CD14-positive monocyte (primary cell): ENCODE results near the gene FKBP15. TPM values are rescaled to one million over a fixed set of nuclear protein-coding genes. Genes with fewer than 3 reads are reported as not detected.
A peak's percentile ranks its signal among the peaks of the same experiment; 100 is the strongest.

ENCODE experiments used
- DNase-seq, 3 donors: peaks; one replicate each; pipeline ENCODE4 v3.0.0-alpha.2; 2011 to 2022
- H2AFZ ChIP-seq: 2 replicates; pipeline ENCODE4 v1.6.0; 2012; ENCODE audit warnings: mild to moderate bottlenecking, low read depth, low read length, inconsistent platforms; ENCODE audit not compliant: insufficient read depth, poor library complexity, severe bottlenecking
- H3K27ac ChIP-seq, 2 donors: 1 replicate in 1 of 2; 2 replicates in 1 of 2; pipeline ENCODE4 v1.5.1; 2012 to 2013; ENCODE audit warnings: low read length in 2 of 2, control low read depth in 1 of 2, inconsistent platforms in 1 of 2, low read depth in 1 of 2, mild to moderate bottlenecking in 1 of 2
- H3K27me3 ChIP-seq, 2 donors: one replicate each; pipeline versions ENCODE4 v1.6.0 to v1.6.1; 2011 to 2013; ENCODE audit warnings: low read length in 2 of 2; ENCODE audit not compliant: control insufficient read depth in 2 of 2, insufficient read depth in 2 of 2
- H3K36me3 ChIP-seq, 2 donors: replicated peaks in 1 of 2; 1 replicate in 1 of 2; 2 replicates in 1 of 2; pipeline versions ENCODE4 v1.5.1 to v1.6.1; 2012 to 2013; ENCODE audit warnings: low read length in 2 of 2, control low read depth in 1 of 2, inconsistent platforms in 1 of 2, mild to moderate bottlenecking in 1 of 2; ENCODE audit not compliant: insufficient read depth in 2 of 2, control insufficient read depth in 1 of 2
- H3K4me1 ChIP-seq, 2 donors: 1 replicate in 1 of 2; 2 replicates in 1 of 2; pipeline versions ENCODE4 v1.5.1 to v1.6.1; 2012 to 2013; ENCODE audit warnings: low read length in 2 of 2, control low read depth in 1 of 2, inconsistent platforms in 1 of 2, mild to moderate bottlenecking in 1 of 2, moderate library complexity in 1 of 2; ENCODE audit not compliant: insufficient read depth in 2 of 2, control insufficient read depth in 1 of 2
- H3K4me2 ChIP-seq: replicated peaks from 2 replicates; pipeline ENCODE3; 2012; ENCODE audit warnings: low read length, moderate library complexity, mild to moderate bottlenecking; ENCODE audit not compliant: poor library complexity, severe bottlenecking; ENCODE audit errors: extremely low read depth
- H3K4me3 ChIP-seq, 3 experiments: fragments of 200-600 bp in 1 of 3; sonication (generic) in 1 of 3; replicated peaks in 1 of 3; 1 replicate in 2 of 3; 2 replicates in 1 of 3; pipeline ENCODE4 v1.5.1; 2011 to 2013; ENCODE audit warnings: low read length in 3 of 3, mild to moderate bottlenecking in 3 of 3, control low read depth in 2 of 3, low read depth in 2 of 3, inconsistent platforms in 1 of 3, moderate library complexity in 1 of 3
- H3K79me2 ChIP-seq: 2 replicates; pipeline ENCODE4 v1.6.0; 2012; ENCODE audit warnings: mild to moderate bottlenecking, control low read depth, inconsistent platforms, low read length, moderate library complexity; ENCODE audit not compliant: insufficient read depth
- H3K9ac ChIP-seq: 2 replicates; pipeline ENCODE4 v1.6.0; 2017; ENCODE audit warnings: low read length, mild to moderate bottlenecking; ENCODE audit not compliant: insufficient read depth, poor library complexity, severe bottlenecking
- H3K9me3 ChIP-seq, 2 donors: replicated peaks in 1 of 2; 1 replicate in 1 of 2; 2 replicates in 1 of 2; pipeline versions ENCODE4 v1.5.1 to v1.6.1; 2012 to 2013; ENCODE audit warnings: low read length in 2 of 2, control low read depth in 1 of 2; ENCODE audit not compliant: control insufficient read depth in 1 of 2, insufficient read depth in 1 of 2
- H4K20me1 ChIP-seq: 2 replicates; pipeline ENCODE4 v1.6.0; 2012; ENCODE audit warnings: mild to moderate bottlenecking, low read length, control low read depth, moderate library complexity; ENCODE audit not compliant: insufficient read depth
- H3K27ac Mint-ChIP-seq, 7 donors: one replicate each; pipeline ENCODE4 v1.8.0; 2020; ENCODE audit warnings: mild to moderate bottlenecking in 7 of 7, mixed read lengths in 7 of 7, moderate library complexity in 6 of 7, inconsistent platforms in 2 of 7
- H3K27me3 Mint-ChIP-seq, 3 donors: one replicate each; pipeline ENCODE4 v1.8.0; 2021 to 2022; ENCODE audit warnings: low read depth in 3 of 3, mild to moderate bottlenecking in 3 of 3, mixed read lengths in 3 of 3, moderate library complexity in 3 of 3, inconsistent platforms in 1 of 3
- H3K36me3 Mint-ChIP-seq, 2 donors: one replicate each; pipeline ENCODE4 v1.8.0; 2020; ENCODE audit warnings: mixed read lengths in 2 of 2, inconsistent platforms in 1 of 2, mild to moderate bottlenecking in 1 of 2
- H3K4me1 Mint-ChIP-seq: one replicate; pipeline ENCODE4 v1.8.0; 2020; ENCODE audit warnings: mild to moderate bottlenecking, mixed read lengths
- H3K4me3 Mint-ChIP-seq, 2 donors: one replicate each; pipeline ENCODE4 v1.8.0; 2020; ENCODE audit warnings: mild to moderate bottlenecking in 2 of 2, mixed read lengths in 2 of 2, moderate library complexity in 1 of 2
- H3K9me3 Mint-ChIP-seq, 7 donors: one replicate each; pipeline ENCODE4 v1.8.0; 2020 to 2022; ENCODE audit warnings: mixed read lengths in 7 of 7, mild to moderate bottlenecking in 6 of 7, moderate library complexity in 6 of 7, inconsistent platforms in 2 of 7
- WGBS: methylation state at CpG from one replicate; pipeline ENCODE4 v1.1.5; 2013; ENCODE audit warnings: missing lambda C conversion rate; ENCODE audit not compliant: insufficient coverage; 5-methylcytosine and 5-hydroxymethylcytosine counted together
- intact Hi-C, 2 donors: fragments of 100-400 bp; cut with micrococcal nuclease; formaldehyde crosslinking; loops; one replicate each; pipeline versions ENCODE4 v1.15.0 to v1.15.1; 2023
- polyA plus RNA-seq, 3 donors: library from polyadenylated mRNA; depleted of rRNA in 1 of 3; unstranded in 2 of 3; stranded (reverse) in 1 of 3; fragments of 300-500 nt in 2 of 3; fragments of >200 nt in 1 of 3; fragmentation: Illumina TruSeq in 2 of 3; gene quantifications; 1 replicate in 2 of 3; 2 replicates in 1 of 3; pipeline ENCODE4 v1.2.3, GENCODE V29; 2012 to 2021
- TF ChIP-seq, protein P1 (sequence below): fragments of 200-600 bp; IDR thresholded peaks from one replicate; pipeline ENCODE4 v1.8.0; 2022; ENCODE audit warnings: antibody characterized with exemption, mild to moderate bottlenecking

FKBP15 gene
- polyA plus RNA-seq, 3 donors, result 32.3 to 120 (median 55.7) TPM

DNA sequence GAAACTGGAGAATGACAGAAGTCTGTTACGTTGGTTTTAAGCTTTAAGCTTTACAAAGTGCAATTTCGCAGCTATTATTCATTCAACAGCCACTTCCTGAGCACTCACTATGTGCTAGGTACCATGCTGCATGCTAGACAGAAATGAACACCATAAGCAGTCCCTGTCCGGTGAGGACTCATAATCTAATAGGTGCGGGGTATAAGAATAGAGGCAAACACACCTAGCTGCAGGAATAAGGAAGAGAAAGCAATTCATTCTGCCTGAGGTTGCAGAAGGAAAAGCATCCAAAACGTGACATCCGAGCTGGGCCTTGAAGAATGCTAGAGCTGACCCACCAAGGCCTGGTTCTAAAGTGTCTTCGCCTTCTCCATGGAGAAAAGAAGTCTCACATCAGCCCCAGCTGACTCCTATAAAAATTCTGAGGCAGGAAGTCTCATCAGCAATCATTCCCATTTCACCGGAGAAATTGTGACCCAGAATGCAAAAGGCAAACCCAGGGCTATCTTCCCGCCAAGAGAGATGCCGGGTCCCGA lies 542 bp downstream of the FKBP15 start:
- Mint-ChIP-seq H3K27me3 (no peaks in the 10 kb centered on the region), H3K4me1 (peaks cover 66% of the 10 kb centered on the region), H3K27ac (peak overlapping the region; percentile 91 to 99 (median 94)), H3K4me3 (peak overlapping the region; percentile 93 to 94), H3K9me3 (peaks cover 0 to 3% (median 0%) of the 10 kb centered on the region in 7 donors), H3K36me3 (peaks cover 18% of the 10 kb centered on the region in 2 donors)
- H3K9ac ChIP-seq, result peak overlapping the region; percentile 82
- peak in 1 of 3 donors; percentile 20 for DNase-seq
- H4K20me1 ChIP-seq, result peaks cover 29% of the 10 kb centered on the region
- no peaks in the 10 kb centered on the region for H3K9me3 ChIP-seq
- TF ChIP-seq, protein P1, sequence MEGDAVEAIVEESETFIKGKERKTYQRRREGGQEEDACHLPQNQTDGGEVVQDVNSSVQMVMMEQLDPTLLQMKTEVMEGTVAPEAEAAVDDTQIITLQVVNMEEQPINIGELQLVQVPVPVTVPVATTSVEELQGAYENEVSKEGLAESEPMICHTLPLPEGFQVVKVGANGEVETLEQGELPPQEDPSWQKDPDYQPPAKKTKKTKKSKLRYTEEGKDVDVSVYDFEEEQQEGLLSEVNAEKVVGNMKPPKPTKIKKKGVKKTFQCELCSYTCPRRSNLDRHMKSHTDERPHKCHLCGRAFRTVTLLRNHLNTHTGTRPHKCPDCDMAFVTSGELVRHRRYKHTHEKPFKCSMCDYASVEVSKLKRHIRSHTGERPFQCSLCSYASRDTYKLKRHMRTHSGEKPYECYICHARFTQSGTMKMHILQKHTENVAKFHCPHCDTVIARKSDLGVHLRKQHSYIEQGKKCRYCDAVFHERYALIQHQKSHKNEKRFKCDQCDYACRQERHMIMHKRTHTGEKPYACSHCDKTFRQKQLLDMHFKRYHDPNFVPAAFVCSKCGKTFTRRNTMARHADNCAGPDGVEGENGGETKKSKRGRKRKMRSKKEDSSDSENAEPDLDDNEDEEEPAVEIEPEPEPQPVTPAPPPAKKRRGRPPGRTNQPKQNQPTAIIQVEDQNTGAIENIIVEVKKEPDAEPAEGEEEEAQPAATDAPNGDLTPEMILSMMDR, result no peak
- H2AFZ ChIP-seq, result peak overlapping the region; percentile 63
- WGBS, result 11% methylated on average over 5 of the region's 11 CpGs
- no peaks in the 10 kb centered on the region for H3K27me3 ChIP-seq
- H3K4me1 ChIP-seq, result peaks cover 57 to 70% of the 10 kb centered on the region in 2 donors
- H3K27ac ChIP-seq, result peak overlapping the region; percentile 87 to 94
- intact Hi-C loops, result loop anchor here in 1 of 2 donors (2.0 kb wide), 3 partner anchors 34 to 70 kb away; partner anchors contain the start of genes CDC26, PRPF4 and SLC31A2
- H3K79me2 ChIP-seq, result peaks cover 88% of the 10 kb centered on the region
- H3K36me3 ChIP-seq, result peaks cover 3 to 12% of the 10 kb centered on the region in 2 donors
- H3K4me2 ChIP-seq, result peak overlapping the region; percentile 99
- peak overlapping the region; percentile 86 to 98 (median 95) for H3K4me3 ChIP-seq

- no peaks in the 10 kb centered on the region for H3K27me3 ChIP-seq
- peak overlapping the region; percentile 82 for H3K9ac ChIP-seq
- H3K4me2 ChIP-seq, result peak overlapping the region; percentile 99
- H3K9me3 Mint-ChIP-seq, result peaks cover 0 to 3% (median 0%) of the 10 kb centered on the region in 7 donors
- peaks cover 16 to 17% of the 10 kb centered on the region in 2 donors for H3K36me3 Mint-ChIP-seq
- no peaks in the 10 kb centered on the region for H3K9me3 ChIP-seq
- TF ChIP-seq, protein P1, result no peak
- peaks cover 68% of the 10 kb centered on the region for H3K4me1 Mint-ChIP-seq
- intact Hi-C loops, result loop anchor here (2.0 kb wide), 3 partner anchors 33 to 69 kb away; partner anchors contain the start of genes SLC31A2 (in 2 of the 2), CDC26 (in 1 of the 2) and PRPF4 (in 1 of the 2)
- H4K20me1 ChIP-seq, result peaks cover 32% of the 10 kb centered on the region
- peak overlapping the region; percentile 93 to 94 for H3K4me3 Mint-ChIP-seq
- no CpG with 5 or more reads among the region's 1 CpG for WGBS
- peaks cover 58 to 75% of the 10 kb centered on the region in 2 donors for H3K4me1 ChIP-seq
- H2AFZ ChIP-seq, result no peak overlapping the region
- peaks cover 88% of the 10 kb centered on the region for H3K79me2 ChIP-seq
- DNase-seq, result peak; percentile 62 to 72 (median 72)
- peak overlapping the region; percentile 86 to 98 (median 95) for H3K4me3 ChIP-seq
- H3K27me3 Mint-ChIP-seq, result no peaks in the 10 kb centered on the region
- H3K27ac ChIP-seq, result peak overlapping the region; percentile 87 to 94
- peaks cover 1 to 8% of the 10 kb centered on the region in 2 donors for H3K36me3 ChIP-seq
- H3K27ac Mint-ChIP-seq, result peak overlapping the region; percentile 91 to 99 (median 94)
These were observed 1.1 kb downstream of the FKBP15 start for GRCh38 chr9:113219969-113220368.
